ENCODE measurements around the gene PTPN3.

- no peak for TF ChIP-seq REST (IDR thresholded peaks at IDR 0.05; ENCODE audit: insufficient read depth in 1 of 2, low read depth in 2 of 2, low read length in 2 of 2)
- no peak for TF ChIP-seq POLR2AphosphoS5 (IDR thresholded peaks at IDR 0.05; ENCODE audit: low read depth, low read length)
- no peak for TF ChIP-seq TAF1 (IDR thresholded peaks at IDR 0.05; ENCODE audit: borderline replicate concordance, insufficient read depth, low read length)
- no peak for TF ChIP-seq SIN3A (IDR thresholded peaks at IDR 0.05; ENCODE audit: borderline replicate concordance, insufficient read depth, low read length)
These were observed 80.2 kb downstream of the PTPN3 start for GRCh38 chr9:109417585-109418544.
